Fibroblast of mammary gland (primary cell): Measurements from ENCODE around the gene MPHOSPH6.
"Not testable (repeated sequence)": the region's sequence is repeated elsewhere in the genome, so short reads cannot be mapped to it uniquely, and the experiment has no call there.

Experiments used
- DNase-seq: peaks from one replicate; pipeline ENCODE4 v3.0.0-alpha.2; 2010; ENCODE audit warnings: low read depth
- H3K4me3 ChIP-seq: 2 replicates; pipeline ENCODE4 v1.5.1; 2011; ENCODE audit warnings: low read depth, mild to moderate bottlenecking, low read length, moderate library complexity; ENCODE audit not compliant: control insufficient read depth
- CTCF ChIP-seq: conservative IDR thresholded peaks from 2 replicates; pipeline ENCODE4 v1.5.1; 2011; ENCODE audit warnings: low read depth, low read length, inconsistent platforms; ENCODE audit not compliant: control insufficient read depth, insufficient read depth

The MPHOSPH6 gene

GRCh38 chr16:82146957-82147356 lies 23.1 kb downstream of the MPHOSPH6 start:
- no peak overlapping the region for H3K4me3 ChIP-seq
- no peak for DNase-seq
- no peak for TF ChIP-seq CTCF

GRCh38 chr16:82146556-82146955 lies 23.5 kb downstream of the MPHOSPH6 start:
- H3K4me3 ChIP-seq = no peak overlapping the region
- no peak for DNase-seq
- no peak for TF ChIP-seq CTCF

- H3K4me3 ChIP-seq, DNase-seq: not testable (repeated sequence)
Observed at GRCh38 chr16:82139286-82139571, 30.8 kb downstream of the MPHOSPH6 start.

- no peak overlapping the region for H3K4me3 ChIP-seq
- no peak for TF ChIP-seq CTCF
- DNase-seq = no peak
Observed at GRCh38 chr16:82138478-82139285, 31.3 kb downstream of the MPHOSPH6 start.

GRCh38 chr16:82137822-82138167 lies 32.2 kb downstream of the MPHOSPH6 start:
- H3K4me3 ChIP-seq = no peak overlapping the region
- DNase-seq = no peak
- no peak for TF ChIP-seq CTCF

GRCh38 chr16:82136956-82137821 lies 32.8 kb downstream of the MPHOSPH6 start:
- H3K4me3 ChIP-seq = no peak overlapping the region
- DNase-seq = peak; percentile 46
- no peak for TF ChIP-seq CTCF

- no peak overlapping the region for H3K4me3 ChIP-seq
- no peak for TF ChIP-seq CTCF
- no peak for DNase-seq
Observed at GRCh38 chr16:82135844-82136243, 34.2 kb downstream of the MPHOSPH6 start.
